Osteoblast (primary cell): Measurements from ENCODE around the gene PCDHB3. TPM values are rescaled to one million over a fixed set of nuclear protein-coding genes. Genes with fewer than 3 reads are reported as not detected.
"Not testable (repeated sequence)": the region's sequence is repeated elsewhere in the genome, so short reads cannot be mapped to it uniquely, and the experiment has no call there.

Source experiments
- DNase-seq: peaks from one replicate; pipeline ENCODE4 v3.0.0; 2011; ENCODE audit warnings: low spot score, mixed read lengths; ENCODE audit not compliant: insufficient read length; ENCODE audit errors: missing footprints
- H2AFZ ChIP-seq: 2 replicates; pipeline ENCODE4 v1.6.0; 2011; ENCODE audit warnings: mild to moderate bottlenecking, low read length
- H3K27ac ChIP-seq: 2 replicates; pipeline ENCODE4 v1.5.1; 2011; ENCODE audit warnings: mild to moderate bottlenecking, low read depth, low read length, moderate library complexity
- H3K27me3 ChIP-seq: 2 replicates; pipeline ENCODE4 v1.6.0; 2012; ENCODE audit warnings: mild to moderate bottlenecking, control low read depth, inconsistent platforms, low read length, moderate library complexity; ENCODE audit not compliant: insufficient read depth
- H3K36me3 ChIP-seq: 2 replicates; pipeline ENCODE4 v1.5.1; 2011; ENCODE audit warnings: mild to moderate bottlenecking, low read length, control low read depth, moderate library complexity; ENCODE audit not compliant: insufficient read depth
- H3K4me1 ChIP-seq: 2 replicates; pipeline ENCODE4 v1.5.1; 2011; ENCODE audit warnings: mild to moderate bottlenecking, low read length, control low read depth, moderate library complexity; ENCODE audit not compliant: insufficient read depth
- H3K4me2 ChIP-seq: 2 replicates; pipeline ENCODE4 v1.6.0; 2011; ENCODE audit warnings: mild to moderate bottlenecking, low read length; ENCODE audit not compliant: insufficient read depth
- H3K4me3 ChIP-seq: fragments of 200-600 bp; sonication (generic); 3 replicates; pipeline ENCODE4 v1.5.1; 2012; ENCODE audit warnings: mild to moderate bottlenecking, low read length, inconsistent platforms; ENCODE audit not compliant: insufficient read depth
- H3K79me2 ChIP-seq: 2 replicates; pipeline ENCODE4 v1.6.0; 2012; ENCODE audit warnings: mild to moderate bottlenecking, low read length, control low read depth, inconsistent platforms; ENCODE audit not compliant: insufficient read depth
- H3K9me3 ChIP-seq: 2 replicates; pipeline ENCODE4 v1.5.1; 2011; ENCODE audit warnings: low read depth, low read length, control low read depth
- H4K20me1 ChIP-seq: 2 replicates; pipeline ENCODE4 v1.6.0; 2012; ENCODE audit warnings: mild to moderate bottlenecking, low read length, control low read depth; ENCODE audit not compliant: insufficient read depth
- total RNA-seq: library from RNA; depleted of rRNA; stranded (reverse); fragments of >200 nt; gene quantifications from 2 replicates; pipeline ENCODE4 v1.2.3, GENCODE V29; 2012
- TF ChIP-seq, protein P1 (sequence below): IDR thresholded peaks from 2 replicates; pipeline ENCODE4 v1.5.1; 2011; ENCODE audit warnings: mild to moderate bottlenecking, low read depth, low read length, moderate library complexity; ENCODE audit errors: extremely low read depth

PCDHB3 gene
- total RNA-seq, 1 donor: 0.36 TPM

DNA sequence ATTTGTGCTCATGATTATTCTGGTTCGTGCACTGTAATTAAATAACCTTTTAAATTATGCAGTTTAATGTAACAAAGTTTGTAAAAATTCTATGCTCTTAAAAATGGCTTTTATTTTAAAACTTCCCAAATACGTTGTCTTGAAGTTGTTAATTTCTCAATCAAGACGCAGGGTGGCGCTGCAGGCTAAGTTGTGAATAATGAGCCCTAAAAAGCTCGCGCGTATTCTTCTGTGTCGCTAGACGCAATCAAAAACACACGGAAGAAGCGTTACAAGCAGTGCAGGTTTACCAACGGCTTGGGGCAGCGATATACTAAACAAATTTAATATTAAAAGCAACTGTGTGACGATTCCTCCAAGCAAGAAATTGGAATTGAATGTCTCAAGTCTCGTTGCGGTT lies 21.3 kb downstream of the PCDHB3 start, which contains the start of gene PCDHB4:
PCDHB4 (plus strand) TSS at position 256 of the 400 bp plus-strand sequence. CDS start 181 bp downstream, outside the sequence.
- Histone ChIP-seq H3K27ac (no peak within 1 kb of the TSS), H3K36me3 (no peaks in the 10 kb centered on the region), H3K9me3 (no peaks in the 10 kb centered on the region), H3K27me3 (no peaks in the 10 kb centered on the region), H2AFZ (peak within 1 kb of the TSS; percentile 35), H3K4me2 (no peak within 1 kb of the TSS), H3K4me1 (no peaks in the 10 kb centered on the region), H4K20me1 (no peaks in the 10 kb centered on the region), H3K4me3 (peak within 1 kb of the TSS; percentile 20), H3K79me2 (no peaks in the 10 kb centered on the region)
- TF ChIP-seq, protein P1, sequence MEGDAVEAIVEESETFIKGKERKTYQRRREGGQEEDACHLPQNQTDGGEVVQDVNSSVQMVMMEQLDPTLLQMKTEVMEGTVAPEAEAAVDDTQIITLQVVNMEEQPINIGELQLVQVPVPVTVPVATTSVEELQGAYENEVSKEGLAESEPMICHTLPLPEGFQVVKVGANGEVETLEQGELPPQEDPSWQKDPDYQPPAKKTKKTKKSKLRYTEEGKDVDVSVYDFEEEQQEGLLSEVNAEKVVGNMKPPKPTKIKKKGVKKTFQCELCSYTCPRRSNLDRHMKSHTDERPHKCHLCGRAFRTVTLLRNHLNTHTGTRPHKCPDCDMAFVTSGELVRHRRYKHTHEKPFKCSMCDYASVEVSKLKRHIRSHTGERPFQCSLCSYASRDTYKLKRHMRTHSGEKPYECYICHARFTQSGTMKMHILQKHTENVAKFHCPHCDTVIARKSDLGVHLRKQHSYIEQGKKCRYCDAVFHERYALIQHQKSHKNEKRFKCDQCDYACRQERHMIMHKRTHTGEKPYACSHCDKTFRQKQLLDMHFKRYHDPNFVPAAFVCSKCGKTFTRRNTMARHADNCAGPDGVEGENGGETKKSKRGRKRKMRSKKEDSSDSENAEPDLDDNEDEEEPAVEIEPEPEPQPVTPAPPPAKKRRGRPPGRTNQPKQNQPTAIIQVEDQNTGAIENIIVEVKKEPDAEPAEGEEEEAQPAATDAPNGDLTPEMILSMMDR: peak; percentile 18
- DNase-seq: no peak

DNA sequence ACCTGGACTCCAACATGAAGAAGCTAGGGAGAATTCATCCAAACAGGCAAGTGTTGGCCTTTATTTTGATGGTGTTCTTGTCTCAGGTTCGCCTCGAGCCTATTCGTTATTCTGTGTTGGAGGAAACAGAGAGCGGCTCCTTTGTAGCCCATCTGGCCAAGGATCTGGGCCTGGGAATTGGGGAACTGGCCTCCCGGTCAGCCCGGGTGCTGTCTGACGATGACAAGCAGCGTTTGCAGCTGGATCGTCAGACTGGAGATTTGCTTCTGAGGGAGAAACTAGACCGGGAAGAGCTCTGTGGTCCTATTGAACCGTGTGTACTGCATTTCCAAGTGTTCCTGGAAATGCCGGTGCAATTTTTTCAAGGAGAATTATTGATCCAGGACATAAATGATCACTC lies 21.7 kb downstream of the PCDHB3 start:
- Histone ChIP-seq H3K79me2 (no peaks in the 10 kb centered on the region), H3K4me1 (no peaks in the 10 kb centered on the region), H3K36me3 (no peaks in the 10 kb centered on the region), H3K4me3 (peak overlapping the region; percentile 20), H3K27ac (no peak overlapping the region), H2AFZ (peak overlapping the region; percentile 35), H4K20me1 (no peaks in the 10 kb centered on the region), H3K4me2 (no peak overlapping the region), H3K9me3 (no peaks in the 10 kb centered on the region), H3K27me3 (no peaks in the 10 kb centered on the region)
- no peak for DNase-seq
- TF ChIP-seq, protein P1: no peak

DNA sequence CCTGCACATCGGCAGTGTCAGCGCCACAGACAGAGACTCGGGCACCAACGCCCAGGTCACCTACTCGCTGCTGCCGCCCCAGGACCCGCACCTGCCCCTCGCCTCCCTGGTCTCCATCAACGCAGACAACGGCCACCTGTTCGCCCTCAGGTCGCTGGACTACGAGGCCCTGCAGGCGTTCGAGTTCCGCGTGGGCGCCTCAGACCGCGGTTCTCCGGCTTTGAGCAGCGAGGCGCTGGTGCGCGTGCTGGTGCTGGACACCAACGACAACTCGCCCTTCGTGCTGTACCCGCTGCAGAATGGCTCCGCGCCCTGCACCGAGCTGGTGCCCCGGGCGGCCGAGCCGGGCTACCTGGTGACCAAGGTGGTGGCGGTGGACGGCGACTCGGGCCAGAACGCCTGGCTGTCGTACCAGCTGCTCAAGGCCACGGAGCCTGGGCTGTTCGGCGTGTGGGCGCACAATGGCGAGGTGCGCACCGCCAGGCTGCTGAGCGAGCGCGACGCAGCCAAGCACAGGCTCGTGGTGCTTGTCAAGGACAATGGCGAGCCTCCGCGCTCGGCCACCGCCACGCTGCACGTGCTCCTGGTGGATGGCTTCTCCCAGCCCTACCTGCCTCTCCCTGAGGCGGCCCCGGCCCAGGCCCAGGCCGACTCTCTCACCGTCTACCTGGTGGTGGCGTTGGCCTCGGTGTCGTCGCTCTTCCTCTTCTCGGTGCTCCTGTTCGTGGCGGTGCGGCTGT lies 23.3 kb downstream of the PCDHB3 start:
- H3K27me3 ChIP-seq, DNase-seq, H3K27ac ChIP-seq: not testable (repeated sequence)

DNA sequence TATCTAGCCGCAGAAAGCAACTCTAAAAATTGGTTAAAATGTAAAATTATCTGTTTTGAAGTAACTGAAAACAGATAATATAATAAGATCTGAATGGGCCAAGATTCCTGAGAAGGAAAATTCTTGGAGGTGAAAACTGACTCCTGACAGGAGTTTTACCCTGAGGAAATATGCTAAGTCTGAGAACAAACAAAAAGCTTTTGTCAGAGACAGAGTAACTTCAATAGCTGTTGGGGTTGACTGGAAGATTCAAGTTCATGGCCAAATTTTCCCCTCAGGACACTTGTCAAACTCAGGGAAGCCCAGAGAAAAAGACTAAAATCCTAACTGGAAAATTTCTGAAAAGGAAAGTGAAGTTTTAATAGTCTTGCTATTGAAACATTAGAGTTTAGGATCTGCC lies 27.0 kb downstream of the PCDHB3 start:
- H4K20me1 ChIP-seq: no peaks in the 10 kb centered on the region
- H3K9me3 ChIP-seq: no peaks in the 10 kb centered on the region
- DNase-seq: no peak
- H3K27ac ChIP-seq: no peak overlapping the region
- no peaks in the 10 kb centered on the region for H3K27me3 ChIP-seq
- TF ChIP-seq, protein P1: no peak
- no peaks in the 10 kb centered on the region for H3K36me3 ChIP-seq
- H3K4me2 ChIP-seq: no peak overlapping the region
- H3K4me1 ChIP-seq: no peaks in the 10 kb centered on the region
- no peak overlapping the region for H3K4me3 ChIP-seq
- no peaks in the 10 kb centered on the region for H3K79me2 ChIP-seq
- H2AFZ ChIP-seq: no peak overlapping the region

More for the DNA sequence above, 23.3 kb downstream of the PCDHB3 start:
- not testable (repeated sequence) for H4K20me1 ChIP-seq, H2AFZ ChIP-seq, H3K79me2 ChIP-seq, H3K36me3 ChIP-seq, H3K4me2 ChIP-seq, H3K4me3 ChIP-seq, H3K9me3 ChIP-seq, H3K4me1 ChIP-seq
